ENCODE measurements around the gene SCGB3A2. TPM values are rescaled to one million over a fixed set of nuclear protein-coding genes. Genes with fewer than 3 reads are reported as not detected.

Gene SCGB3A2
- 1.2 TPM for total RNA-seq (ENCODE audit: unreplicated experiment)
- long read RNA-seq = 0 reads

- no peak for TF ChIP-seq CTCF (IDR thresholded peaks at IDR 0.05; ENCODE audit: partially characterized antibody, unreplicated experiment)
- Mint-ChIP-seq H3K4me3 (ENCODE audit: unreplicated experiment) (no peak within 1 kb of the TSS), H3K27me3 (ENCODE audit: unreplicated experiment) (peaks cover 5% of the 10 kb centered on the region), H3K36me3 (ENCODE audit: unreplicated experiment) (peaks cover 1% of the 10 kb centered on the region), H3K27ac (ENCODE audit: unreplicated experiment) (no peak within 1 kb of the TSS), H3K4me1 (ENCODE audit: low read depth, unreplicated experiment) (peaks cover 6% of the 10 kb centered on the region), H3K9me3 (ENCODE audit: unreplicated experiment) (no peaks in the 10 kb centered on the region)
- no peak for DNase-seq
These were observed at the start of gene SCGB3A2 for GRCh38 chr5:147878066-147878759. TSS of gene SCGB3A2 (plus strand) at chr5:147878711. CDS start at chr5:147878804, 93 bp downstream.

DNA sequence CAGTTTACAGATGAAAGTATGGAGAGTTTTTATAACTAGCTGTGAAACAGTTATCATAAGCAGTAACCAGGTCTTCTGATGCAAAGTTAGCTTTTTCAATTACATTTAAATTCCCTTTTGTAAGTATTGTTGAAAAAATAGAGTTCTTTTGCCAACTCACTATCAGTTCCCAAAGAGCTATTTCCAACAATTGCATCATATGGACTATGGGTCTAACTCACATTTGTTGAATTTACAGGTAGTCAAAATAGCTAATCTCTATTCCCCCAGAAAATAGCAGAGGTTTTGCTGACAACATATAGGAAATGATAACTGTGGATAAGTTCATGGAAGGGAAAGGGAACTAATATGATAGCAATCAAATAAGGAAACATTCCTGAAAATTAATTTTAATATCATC, 48.5 kb upstream of the SCGB3A2 start:
- Mint-ChIP-seq H3K36me3 (ENCODE audit: unreplicated experiment) (no peaks in the 10 kb centered on the region), H3K4me3 (ENCODE audit: unreplicated experiment) (no peak overlapping the region), H3K4me1 (ENCODE audit: low read depth, unreplicated experiment) (no peaks in the 10 kb centered on the region), H3K27ac (ENCODE audit: unreplicated experiment) (no peak overlapping the region), H3K9me3 (ENCODE audit: unreplicated experiment) (no peaks in the 10 kb centered on the region), H3K27me3 (ENCODE audit: unreplicated experiment) (no peaks in the 10 kb centered on the region)
- no peak for DNase-seq
- TF ChIP-seq CTCF (IDR thresholded peaks at IDR 0.05; ENCODE audit: partially characterized antibody, unreplicated experiment) = no peak

DNA sequence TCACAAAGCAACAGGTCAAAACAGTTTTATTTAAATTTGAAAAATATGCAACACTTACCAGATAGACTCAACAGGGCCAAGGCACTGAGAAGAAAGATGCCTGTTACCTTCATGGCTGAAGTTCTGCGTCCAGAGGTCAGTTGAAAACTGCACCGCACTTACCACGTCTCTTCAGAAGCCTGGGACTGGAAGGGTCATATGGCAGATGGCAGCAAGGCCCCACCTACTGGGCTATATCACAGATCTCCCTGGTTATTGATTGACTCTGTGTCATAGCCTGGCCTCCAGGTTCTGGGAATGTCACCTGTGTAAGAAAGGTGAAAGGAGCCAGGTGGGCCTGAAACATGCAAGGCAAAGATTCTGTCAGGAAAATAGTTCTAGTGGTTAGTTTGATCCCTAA, 47.0 kb upstream of the SCGB3A2 start, which contains the start of gene SPINK1:
TSS of gene SPINK1 (minus strand) at position 207 of the 400 bp plus-strand sequence. CDS start at position 113, 94 bp downstream.
- no peak within 1 kb of the TSS for H3K27ac Mint-ChIP-seq (ENCODE audit: unreplicated experiment)
- no peaks in the 10 kb centered on the region for H3K4me1 Mint-ChIP-seq (ENCODE audit: low read depth, unreplicated experiment)
- no peak within 1 kb of the TSS for H3K4me3 Mint-ChIP-seq (ENCODE audit: unreplicated experiment)
- H3K9me3 Mint-ChIP-seq (ENCODE audit: unreplicated experiment) = no peaks in the 10 kb centered on the region
- no peak for TF ChIP-seq CTCF (IDR thresholded peaks at IDR 0.05; ENCODE audit: partially characterized antibody, unreplicated experiment)
- DNase-seq = no peak
- H3K27me3 Mint-ChIP-seq (ENCODE audit: unreplicated experiment) = no peaks in the 10 kb centered on the region
- no peaks in the 10 kb centered on the region for H3K36me3 Mint-ChIP-seq (ENCODE audit: unreplicated experiment)

DNA sequence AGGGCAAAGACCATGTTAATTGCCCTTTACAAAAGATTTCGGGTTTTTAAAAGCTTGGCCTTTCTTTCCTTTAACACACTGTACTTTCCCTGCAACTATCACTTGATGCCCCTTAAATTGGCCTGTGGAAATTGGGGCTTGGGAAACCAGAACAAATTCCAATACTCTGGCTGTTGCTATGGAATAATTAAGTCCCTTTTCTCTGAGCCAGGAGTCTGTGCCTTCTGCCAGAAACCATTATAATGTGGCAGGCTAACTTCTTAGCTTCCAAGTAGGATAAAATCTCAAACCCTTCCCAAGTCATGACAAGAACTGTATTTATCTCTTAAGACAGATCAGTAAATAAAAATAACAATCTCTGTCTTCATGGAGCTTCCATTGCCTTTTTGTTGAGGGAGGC, 46.0 kb upstream of the SCGB3A2 start:
- Mint-ChIP-seq H3K4me1 (ENCODE audit: low read depth, unreplicated experiment) (no peaks in the 10 kb centered on the region), H3K27me3 (ENCODE audit: unreplicated experiment) (no peaks in the 10 kb centered on the region), H3K9me3 (ENCODE audit: unreplicated experiment) (no peaks in the 10 kb centered on the region), H3K36me3 (ENCODE audit: unreplicated experiment) (no peaks in the 10 kb centered on the region), H3K4me3 (ENCODE audit: unreplicated experiment) (no peak overlapping the region), H3K27ac (ENCODE audit: unreplicated experiment) (no peak overlapping the region)
- no peak for TF ChIP-seq CTCF (IDR thresholded peaks at IDR 0.05; ENCODE audit: partially characterized antibody, unreplicated experiment)
- DNase-seq = no peak

GRCh38 chr5:147835386-147835798, 43.1 kb upstream of the SCGB3A2 start:
- no peak for TF ChIP-seq CTCF (IDR thresholded peaks at IDR 0.05; ENCODE audit: partially characterized antibody, unreplicated experiment)
- Mint-ChIP-seq H3K4me1 (ENCODE audit: low read depth, unreplicated experiment) (no peaks in the 10 kb centered on the region), H3K27ac (ENCODE audit: unreplicated experiment) (no peak overlapping the region), H3K27me3 (ENCODE audit: unreplicated experiment) (no peaks in the 10 kb centered on the region), H3K9me3 (ENCODE audit: unreplicated experiment) (no peaks in the 10 kb centered on the region), H3K36me3 (ENCODE audit: unreplicated experiment) (no peaks in the 10 kb centered on the region), H3K4me3 (ENCODE audit: unreplicated experiment) (no peak overlapping the region)
- DNase-seq = no peak

Measured in glutamatergic neuron (in vitro differentiated cells).